Nephron (organoid): ENCODE data around the gene ZNF766.
"Not testable (repeated sequence)": the region's sequence is repeated elsewhere in the genome, so short reads cannot be mapped to it uniquely, and the experiment has no call there.

Source experiments
- H3K27ac Mint-ChIP-seq, 3 experiments: 2 replicates each; pipeline ENCODE4 v1.8.0; 2020; ENCODE audit warnings: mixed read lengths in 3 of 3, mild to moderate bottlenecking in 2 of 3, moderate library complexity in 1 of 3
- H3K27me3 Mint-ChIP-seq: 2 replicates; pipeline ENCODE4 v1.8.0; 2021; ENCODE audit warnings: low read depth, mild to moderate bottlenecking, moderate library complexity, mixed read lengths
- H3K36me3 Mint-ChIP-seq: 2 replicates; pipeline ENCODE4 v1.8.0; 2020; ENCODE audit warnings: low read depth, mixed read lengths
- H3K4me1 Mint-ChIP-seq: 2 replicates; pipeline ENCODE4 v1.8.0; 2020; ENCODE audit warnings: mixed read lengths
- H3K4me3 Mint-ChIP-seq, 3 experiments: 2 replicates each; pipeline ENCODE4 v1.8.0; 2020; ENCODE audit warnings: mild to moderate bottlenecking in 3 of 3, mixed read lengths in 3 of 3, moderate library complexity in 2 of 3
- H3K9me3 Mint-ChIP-seq: 2 replicates; pipeline ENCODE4 v1.8.0; 2020; ENCODE audit warnings: mixed read lengths
- CTCF ChIP-seq, 3 experiments: fragments of 200-600 bp; sonication (generic); IDR thresholded peaks; one replicate each; pipeline ENCODE4 v1.5.0; 2021; ENCODE audit warnings: antibody characterized with exemption in 3 of 3; ENCODE audit not compliant: unreplicated experiment in 3 of 3

ZNF766 gene

DNA sequence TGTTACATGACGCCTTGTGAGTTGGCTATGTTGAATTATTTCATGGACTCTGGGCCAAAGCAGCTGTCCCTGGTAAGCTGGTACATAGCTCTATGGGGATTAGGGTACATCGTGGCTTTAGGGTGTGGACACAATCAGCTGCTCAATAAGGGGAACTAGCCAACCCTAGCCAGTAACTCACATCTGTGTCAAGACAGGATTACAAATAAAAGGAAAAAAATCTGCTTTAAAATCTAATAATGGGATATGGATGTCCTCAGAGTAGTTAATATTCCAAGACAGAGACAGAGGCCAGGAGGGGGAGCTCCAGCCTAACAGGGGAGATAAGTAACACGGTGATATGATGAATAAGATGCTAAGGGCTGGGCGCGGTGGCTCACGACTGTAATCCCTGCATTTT lies 21.1 kb upstream of the ZNF766 start:
- peaks cover 11% of the 10 kb centered on the region for H3K4me1 Mint-ChIP-seq
- TF ChIP-seq CTCF (IDR thresholded peaks at IDR 0.05; ENCODE audit: unreplicated experiment in 3 of 3), result peak; percentile 27 to 35 (median 32)
- no peaks in the 10 kb centered on the region for H3K9me3 Mint-ChIP-seq
- H3K27ac Mint-ChIP-seq, result no peak overlapping the region
- H3K36me3 Mint-ChIP-seq, result peaks cover 6% of the 10 kb centered on the region
- H3K4me3 Mint-ChIP-seq, result peak overlapping the region in 1 of 3 experiments; percentile 22
- H3K27me3 Mint-ChIP-seq, result no peaks in the 10 kb centered on the region

DNA sequence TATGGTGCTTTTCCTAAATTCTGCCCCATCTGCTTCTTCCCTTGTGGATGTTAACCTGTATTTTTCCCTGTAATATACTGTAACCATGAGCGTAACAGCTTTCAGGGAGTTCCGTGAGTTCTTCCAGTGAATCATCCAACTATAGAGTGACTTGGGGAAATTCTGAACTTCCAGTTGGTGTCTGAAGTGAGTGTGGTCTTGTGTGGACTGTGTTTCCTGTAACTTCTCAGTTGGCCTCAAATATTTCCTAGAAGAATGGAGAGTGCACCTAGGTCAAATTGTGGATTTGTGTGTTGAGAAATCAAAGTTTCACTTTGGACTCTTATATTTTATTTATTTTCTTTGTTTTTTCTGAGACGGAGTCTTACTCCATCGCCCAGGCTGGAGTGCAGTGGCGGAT lies 11.0 kb upstream of the ZNF766 start:
- Mint-ChIP-seq H3K27ac (no peak overlapping the region), H3K36me3 (no peaks in the 10 kb centered on the region)

DNA sequence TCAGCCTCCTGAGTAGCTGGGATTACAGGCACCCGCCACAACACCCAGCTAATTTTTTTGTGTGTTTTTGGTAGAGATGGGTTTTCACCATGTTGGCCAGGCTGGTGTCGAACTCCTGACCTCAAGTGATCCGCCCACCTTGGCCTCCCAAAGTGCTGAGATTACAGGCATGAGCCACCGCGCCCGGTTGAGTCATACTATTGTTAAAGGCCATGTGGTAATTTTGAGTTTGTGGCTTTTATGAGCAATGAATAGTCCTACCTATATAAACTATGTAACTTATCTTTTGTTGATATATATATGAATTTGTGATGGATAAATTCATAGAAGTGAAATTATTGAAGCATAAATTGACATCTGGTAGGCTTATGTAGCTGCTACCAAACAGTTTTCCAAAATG lies 3.8 kb upstream of the ZNF766 start:
- H3K36me3 Mint-ChIP-seq, result peaks cover 10% of the 10 kb centered on the region
- not testable (repeated sequence) for H3K27ac Mint-ChIP-seq, H3K9me3 Mint-ChIP-seq, H3K27me3 Mint-ChIP-seq, H3K4me3 Mint-ChIP-seq, H3K4me1 Mint-ChIP-seq

More for the DNA sequence above, 11.0 kb upstream of the ZNF766 start:
- no peak overlapping the region for H3K4me3 Mint-ChIP-seq
- H3K9me3 Mint-ChIP-seq, result peaks cover 4% of the 10 kb centered on the region
- no peak for TF ChIP-seq CTCF (IDR thresholded peaks at IDR 0.05; ENCODE audit: unreplicated experiment in 3 of 3)
- H3K4me1 Mint-ChIP-seq, result no peaks in the 10 kb centered on the region
- peaks cover 4% of the 10 kb centered on the region for H3K27me3 Mint-ChIP-seq

DNA sequence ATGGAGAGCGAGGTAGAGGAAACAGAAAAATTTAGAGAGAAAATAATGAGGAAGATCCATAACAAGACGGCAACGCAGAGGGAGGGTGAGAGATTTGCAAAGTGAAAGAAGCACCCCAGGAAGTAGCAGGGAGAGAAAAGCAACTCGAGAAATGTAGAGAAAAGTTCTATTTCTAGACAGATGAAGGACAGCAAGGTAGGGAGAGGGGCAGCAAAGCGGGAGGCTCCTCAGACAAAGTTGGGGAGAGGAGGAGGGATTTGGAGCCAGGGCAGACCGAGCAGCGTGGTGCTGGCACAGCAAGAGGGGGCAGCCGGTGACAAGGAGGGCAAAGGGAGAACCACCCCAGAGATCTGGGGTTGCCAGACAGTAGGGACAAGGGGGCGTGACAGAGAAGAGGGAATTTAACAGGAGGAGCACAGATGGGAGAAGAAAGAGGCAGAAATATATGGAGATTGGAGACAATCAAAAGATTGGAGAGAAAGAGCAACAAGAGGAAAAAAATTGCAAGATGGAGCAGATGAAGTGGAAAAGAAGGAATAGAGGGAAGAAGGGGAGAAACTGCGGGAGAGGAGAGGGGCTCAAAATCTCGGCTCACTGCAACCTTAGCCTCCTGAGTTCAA lies 989 bp downstream of the ZNF766 start:
- Mint-ChIP-seq H3K27me3 (no peaks in the 10 kb centered on the region), H3K4me3 (peak overlapping the region; percentile 95 to 97 (median 96)), H3K36me3 (peaks cover 56% of the 10 kb centered on the region), H3K9me3 (peaks cover 39% of the 10 kb centered on the region), H3K27ac (peak overlapping the region; percentile 80 to 98 (median 97)), H3K4me1 (peaks cover 22% of the 10 kb centered on the region)
- no peak for TF ChIP-seq CTCF (IDR thresholded peaks at IDR 0.05; ENCODE audit: unreplicated experiment in 3 of 3)

DNA sequence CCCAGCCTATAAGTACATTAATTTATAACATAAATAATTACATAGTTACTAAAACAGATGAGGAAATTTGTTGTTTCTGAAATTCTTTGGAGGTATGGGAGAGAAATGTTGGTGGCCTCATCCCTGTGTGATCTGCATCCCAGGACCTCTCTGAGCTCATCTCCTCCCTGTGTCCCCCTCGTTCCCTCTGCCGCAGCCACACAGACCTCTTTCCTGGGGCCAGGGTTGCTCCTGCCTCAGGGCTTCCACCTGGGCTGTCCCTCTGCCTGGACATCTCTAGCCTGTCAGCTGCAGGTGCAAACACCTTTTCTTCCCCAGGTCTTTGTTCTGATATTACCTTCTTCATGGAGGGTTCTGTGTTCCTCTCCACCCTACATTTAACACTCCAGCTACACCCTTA lies 3.9 kb downstream of the ZNF766 start:
- H3K9me3 Mint-ChIP-seq, result peaks cover 61% of the 10 kb centered on the region
- H3K4me3 Mint-ChIP-seq, result peak overlapping the region; percentile 33 to 65 (median 63)
- H3K27ac Mint-ChIP-seq, result no peak overlapping the region
- H3K36me3 Mint-ChIP-seq, result peaks cover 86% of the 10 kb centered on the region
- peaks cover 22% of the 10 kb centered on the region for H3K4me1 Mint-ChIP-seq
- peaks cover 3% of the 10 kb centered on the region for H3K27me3 Mint-ChIP-seq
- TF ChIP-seq CTCF (IDR thresholded peaks at IDR 0.05; ENCODE audit: unreplicated experiment in 3 of 3), result no peak

DNA sequence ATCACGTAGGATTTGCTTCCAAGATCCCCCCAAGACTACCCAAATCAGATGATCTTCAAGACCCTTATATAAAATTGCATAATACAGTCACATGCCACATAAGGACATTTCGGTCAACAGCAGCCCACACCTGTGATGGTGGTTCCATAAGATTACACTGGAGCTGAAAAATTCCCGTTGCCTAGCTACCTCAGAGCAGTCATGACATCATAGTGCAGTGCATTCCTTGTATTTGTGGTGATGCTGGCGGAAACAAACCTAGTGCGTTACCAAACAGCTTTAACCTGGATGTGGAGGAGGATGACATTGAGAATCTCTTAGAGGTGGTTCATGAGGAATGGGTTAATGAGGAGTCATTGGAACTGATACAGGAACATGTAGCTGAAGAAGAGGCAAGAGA lies 4.8 kb downstream of the ZNF766 start:
- Mint-ChIP-seq H3K4me1 (peaks cover 22% of the 10 kb centered on the region), H3K4me3 (peak overlapping the region; percentile 27 to 63 (median 33)), H3K9me3 (peaks cover 70% of the 10 kb centered on the region), H3K36me3 (peaks cover 94% of the 10 kb centered on the region), H3K27me3 (peaks cover 3% of the 10 kb centered on the region), H3K27ac (no peak overlapping the region)
- TF ChIP-seq CTCF (IDR thresholded peaks at IDR 0.05; ENCODE audit: unreplicated experiment in 3 of 3), result no peak
